ENCODE results near the gene ZBTB33. TPM values are rescaled to one million over a fixed set of nuclear protein-coding genes. Genes with fewer than 3 reads are reported as not detected.

ZBTB33 gene
- total RNA-seq, 6 donors from 2014 or later: 5.0 to 18.6 (median 12.6) TPM

DNA sequence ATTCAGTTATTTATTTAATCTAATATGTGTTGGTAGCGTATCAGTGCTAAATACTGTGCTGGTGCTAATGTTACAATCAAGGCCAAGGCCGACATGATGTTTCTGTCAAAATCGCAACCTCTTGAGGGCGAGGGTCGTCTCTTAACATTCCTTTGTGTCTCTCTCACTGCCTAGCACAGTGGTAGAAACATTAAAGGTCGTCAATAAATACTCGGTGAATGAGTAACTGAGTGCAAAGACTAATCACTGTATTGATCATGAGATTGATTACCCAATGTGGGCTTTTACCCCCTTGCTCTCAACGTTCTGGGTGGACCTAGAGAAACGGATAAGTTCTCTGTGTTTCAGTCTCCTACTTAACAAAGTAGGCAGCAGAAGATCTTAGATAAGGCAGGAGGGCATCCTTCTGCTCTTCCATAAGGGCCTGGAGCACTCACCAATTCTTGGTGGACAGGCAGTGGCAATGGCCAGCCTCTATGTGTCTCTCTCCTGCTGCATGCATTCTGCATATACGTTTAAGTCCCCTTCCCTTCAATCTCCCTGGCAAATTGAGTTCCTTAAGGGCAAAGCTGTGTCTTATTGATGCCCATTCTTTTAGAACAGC lies 30.5 kb downstream of the ZBTB33 start:
- no peak for ATAC-seq (ENCODE audit: low FRiP score in 2 of 2)
- H3K27ac ChIP-seq: no peak overlapping the region
- TF ChIP-seq POLR2A (IDR thresholded peaks at IDR 0.05) (no peak), POLR2AphosphoS5 (IDR thresholded peaks at IDR 0.05) (no peak), EP300 (IDR thresholded peaks at IDR 0.05) (no peak), CTCF (IDR thresholded peaks at IDR 0.05) (no peak)
- H3K36me3 ChIP-seq: no peaks in the 10 kb centered on the region
- 79 to 94% methylated on average over 10 of the region's 10 CpGs for WGBS, 2 donors
- DNase-seq: no peak
- H3K4me3 ChIP-seq: no peak overlapping the region
- H3K9me3 ChIP-seq: no peaks in the 10 kb centered on the region
- H3K27me3 ChIP-seq: no peaks in the 10 kb centered on the region
- peaks cover 0 to 5% (median 0%) of the 10 kb centered on the region in 4 donors for H3K4me1 ChIP-seq

- H3K36me3 ChIP-seq: no peaks in the 10 kb centered on the region
- DNase-seq (no peak), ATAC-seq (ENCODE audit: low FRiP score in 2 of 2) (no peak)
- H3K4me1 ChIP-seq: peaks cover 0 to 5% (median 0%) of the 10 kb centered on the region in 4 donors
- H3K27ac ChIP-seq: peak overlapping the region in 2 of 4 donors; percentile 22 to 26
- H3K27me3 ChIP-seq: no peaks in the 10 kb centered on the region
- no peak overlapping the region for H3K4me3 ChIP-seq
- TF ChIP-seq CTCF (IDR thresholded peaks at IDR 0.05): no peak
- H3K9me3 ChIP-seq: no peaks in the 10 kb centered on the region
- 35 to 38% methylated on average over 4 of the region's 4 CpGs for WGBS, 2 donors
Measured at GRCh38 chrX:120281761-120282160, 31.1 kb downstream of the ZBTB33 start.

DNA sequence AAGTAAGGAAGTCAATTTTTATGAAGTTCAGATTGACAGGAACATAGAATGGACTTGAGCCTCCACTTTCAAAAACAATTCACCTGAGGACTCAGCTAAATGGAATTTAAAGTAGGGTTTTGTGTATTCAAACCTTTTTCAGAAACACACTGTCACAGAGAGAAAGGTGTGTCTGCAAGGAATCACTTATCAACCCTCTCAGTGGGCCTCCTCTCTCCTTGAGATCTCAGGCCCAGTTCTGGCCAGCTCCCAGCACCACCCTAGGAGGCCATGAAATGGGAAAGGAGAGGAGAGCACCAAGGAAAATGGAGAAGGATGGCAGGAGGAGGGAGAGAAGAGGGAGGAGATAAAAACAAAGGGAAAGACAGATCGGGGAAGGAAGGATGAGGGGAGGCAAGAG lies 32.1 kb downstream of the ZBTB33 start:
- no peaks in the 10 kb centered on the region for H3K9me3 ChIP-seq
- H3K27me3 ChIP-seq: no peaks in the 10 kb centered on the region
- H3K27ac ChIP-seq: no peak overlapping the region
- peaks cover 0 to 5% (median 0%) of the 10 kb centered on the region in 4 donors for H3K4me1 ChIP-seq
- no peaks in the 10 kb centered on the region for H3K36me3 ChIP-seq
- 41 to 92% methylated on average over 1 of the region's 1 CpG for WGBS, 2 donors
- no peak overlapping the region for H3K4me3 ChIP-seq
- DNase-seq (peak in 1 of 2 donors; percentile 31), ATAC-seq (ENCODE audit: low FRiP score in 2 of 2) (peak in 1 of 2 donors; percentile 45)
- TF ChIP-seq CTCF (IDR thresholded peaks at IDR 0.05) (no peak), EP300 (IDR thresholded peaks at IDR 0.05) (no peak), POLR2AphosphoS5 (IDR thresholded peaks at IDR 0.05) (no peak), POLR2A (IDR thresholded peaks at IDR 0.05) (no peak)

DNA sequence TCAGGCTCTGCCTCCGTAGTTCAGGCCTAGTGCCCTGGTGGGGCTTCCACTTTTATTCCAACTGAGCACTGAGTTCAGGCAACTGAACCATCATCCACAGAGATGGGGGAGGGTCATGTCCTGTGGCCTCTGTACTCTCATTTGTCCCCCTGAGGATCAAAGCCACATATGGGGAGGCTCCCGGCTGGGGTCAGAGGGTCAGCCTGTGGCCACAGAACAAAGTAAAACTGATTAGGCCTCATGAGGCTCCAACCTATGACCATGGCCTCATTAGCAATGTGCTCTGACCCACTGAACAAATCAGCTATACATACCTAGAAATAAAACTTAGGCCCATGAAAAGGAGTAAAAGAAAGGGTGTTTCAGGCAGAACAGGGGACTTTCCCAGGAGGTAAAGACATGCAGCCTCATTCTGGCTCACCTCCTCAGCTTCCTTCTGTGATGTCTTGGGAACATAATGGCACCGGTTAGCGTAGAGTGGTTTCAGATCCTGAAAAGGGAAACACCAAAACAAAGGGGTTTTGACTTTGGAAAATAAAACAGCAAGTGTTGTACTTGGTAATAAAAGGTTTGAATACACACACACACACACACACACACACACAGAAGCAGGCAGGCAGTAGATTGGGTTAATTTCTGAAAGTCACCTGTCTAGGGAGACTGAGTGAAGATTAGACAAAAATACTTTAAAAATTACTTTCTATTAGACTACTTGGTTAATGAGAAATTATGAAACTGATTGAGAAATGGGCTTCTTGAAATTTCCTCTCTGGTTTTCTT lies 36.3 kb downstream of the ZBTB33 start:
- no peak overlapping the region for H3K27ac ChIP-seq
- no peaks in the 10 kb centered on the region for H3K9me3 ChIP-seq
- H3K36me3 ChIP-seq: no peaks in the 10 kb centered on the region
- ATAC-seq (ENCODE audit: low FRiP score in 2 of 2) (no peak), DNase-seq (no peak)
- TF ChIP-seq POLR2AphosphoS5 (IDR thresholded peaks at IDR 0.05): no peak
- no peak for TF ChIP-seq POLR2A (IDR thresholded peaks at IDR 0.05)
- TF ChIP-seq EP300 (IDR thresholded peaks at IDR 0.05): no peak
- TF ChIP-seq CTCF (IDR thresholded peaks at IDR 0.05): no peak
- WGBS, 2 donors: 57 to 73% methylated on average over 2 to 4 of the region's 4 CpGs
- peaks cover 0 to 3% (median 0%) of the 10 kb centered on the region in 4 donors for H3K4me1 ChIP-seq
- no peak overlapping the region for H3K4me3 ChIP-seq
- no peaks in the 10 kb centered on the region for H3K27me3 ChIP-seq
